CD4-positive, alpha-beta T cell treated with Interleukin-2 at 100 ng/mL for 4 hours (primary cell): ENCODE data around the gene PRRC2B.

Experiments used
- DNase-seq: peaks from one replicate; pipeline ENCODE4 v3.0.0-alpha.2; 2020; ENCODE audit warnings: low spot score

Gene PRRC2B

GRCh38 chr9:131516930-131517329 lies 123.0 kb downstream of the PRRC2B start:
- DNase-seq, result no peak

- DNase-seq, result no peak
Measured at GRCh38 chr9:131517761-131518190, 123.9 kb downstream of the PRRC2B start.

- no peak for DNase-seq
Measured at GRCh38 chr9:131518553-131518952, 124.7 kb downstream of the PRRC2B start.

- no peak for DNase-seq
Measured at GRCh38 chr9:131520503-131520902, 126.6 kb downstream of the PRRC2B start.

GRCh38 chr9:131521203-131521602 lies 127.3 kb downstream of the PRRC2B start:
- no peak for DNase-seq

GRCh38 chr9:131521822-131522221 lies 127.9 kb downstream of the PRRC2B start:
- no peak for DNase-seq

- DNase-seq, result no peak
Measured at GRCh38 chr9:131522257-131523085, 128.6 kb downstream of the PRRC2B start.

- DNase-seq, result no peak
Measured at GRCh38 chr9:131523086-131523388, 129.2 kb downstream of the PRRC2B start.

GRCh38 chr9:131523451-131524435 lies 129.9 kb downstream of the PRRC2B start:
- DNase-seq, result no peak

GRCh38 chr9:131524665-131525315 lies 130.9 kb downstream of the PRRC2B start:
- DNase-seq, result no peak

- DNase-seq, result no peak
Measured at GRCh38 chr9:131525643-131526565, 132.0 kb downstream of the PRRC2B start.

- no peak for DNase-seq
Measured at GRCh38 chr9:131528186-131528585, 134.3 kb downstream of the PRRC2B start.

GRCh38 chr9:131528886-131529505 lies 135.1 kb downstream of the PRRC2B start:
- no peak for DNase-seq

GRCh38 chr9:131529597-131530545 lies 136.0 kb downstream of the PRRC2B start:
- DNase-seq, result no peak

- no peak for DNase-seq
Measured at GRCh38 chr9:131530546-131530919, 136.6 kb downstream of the PRRC2B start.

- peak; percentile 66 for DNase-seq
Measured at GRCh38 chr9:131530920-131531832, 137.3 kb downstream of the PRRC2B start, which contains the start of gene UCK1. Gene UCK1, minus strand, starts transcription at chr9:131531263. Its CDS starts 89 bp downstream, at chr9:131531174.

- DNase-seq, result peak; percentile 10
Measured at GRCh38 chr9:131534721-131535237, 140.9 kb downstream of the PRRC2B start.

- no peak for DNase-seq
Measured at GRCh38 chr9:131537946-131538345, 144.1 kb downstream of the PRRC2B start.
